Neural cell (in vitro differentiated cells): Measurements from ENCODE around the gene CFAP65. TPM values are rescaled to one million over a fixed set of nuclear protein-coding genes. Genes with fewer than 3 reads are reported as not detected.

ENCODE experiments used
- H2AFZ ChIP-seq: fragments of 200-600, 300-800 bp; sonication (generic), shearing (Covaris generic); 2 replicates; pipeline ENCODE4 v1.6.0; 2014; ENCODE audit warnings: low read depth, mild to moderate bottlenecking, antibody characterized with exemption, low read length, moderate library complexity
- H3F3A ChIP-seq: fragments of 200-600 bp; shearing (Covaris generic); 2 replicates; pipeline ENCODE4 v1.6.1; 2016; ENCODE audit warnings: mild to moderate bottlenecking, moderate library complexity, mixed read lengths, antibody characterized with exemption, low read length; ENCODE audit not compliant: insufficient read depth, poor library complexity, severe bottlenecking
- H3K27ac ChIP-seq: fragments of 200-600, 300-800 bp; sonication (generic), shearing (Covaris generic); 2 replicates; pipeline ENCODE4 v1.5.1; 2014; ENCODE audit warnings: mild to moderate bottlenecking, low read length, moderate library complexity
- H3K27me3 ChIP-seq: fragments of 300-800, 200-600 bp; sonication (generic), shearing (Covaris generic); 2 replicates; pipeline ENCODE4 v1.6.0; 2014; ENCODE audit warnings: mild to moderate bottlenecking, low read depth, low read length, moderate library complexity; ENCODE audit not compliant: insufficient read depth
- H3K36me3 ChIP-seq: fragments of 300-800, 200-600 bp; sonication (generic), shearing (Covaris generic); 2 replicates; pipeline ENCODE4 v1.5.1; 2014; ENCODE audit warnings: mild to moderate bottlenecking, antibody characterized with exemption, low read length, moderate library complexity; ENCODE audit not compliant: insufficient read depth
- H3K4me2 ChIP-seq: fragments of 300-800, 200-600 bp; sonication (generic), shearing (Covaris generic); 2 replicates; pipeline ENCODE4 v1.6.0; 2014; ENCODE audit warnings: mild to moderate bottlenecking, low read length
- H3K4me3 ChIP-seq: fragments of 300-800, 200-600 bp; sonication (generic), shearing (Covaris generic); 2 replicates; pipeline ENCODE4 v1.5.1; 2014; ENCODE audit warnings: mild to moderate bottlenecking, low read length, moderate library complexity
- H3K79me2 ChIP-seq: fragments of 200-600 bp; shearing (Covaris generic); replicated peaks from 2 replicates; pipeline ENCODE4 v1.6.0; 2014; ENCODE audit warnings: mild to moderate bottlenecking, low read length, moderate library complexity; ENCODE audit not compliant: insufficient read depth
- H3K9ac ChIP-seq: fragments of 300-800, 200-600 bp; sonication (generic), shearing (Covaris generic); 2 replicates; pipeline ENCODE4 v1.6.1; 2016; ENCODE audit warnings: mild to moderate bottlenecking, low read length, mixed read lengths
- H3K9me2 ChIP-seq: fragments of 200-600 bp; shearing (Covaris generic); 2 replicates; pipeline ENCODE4 v1.6.1; 2016; ENCODE audit warnings: mild to moderate bottlenecking, low read length, mixed read lengths; ENCODE audit not compliant: insufficient read depth
- H3K9me3 ChIP-seq: fragments of 200-600, 300-800 bp; sonication (generic), shearing (Covaris generic); 2 replicates; pipeline ENCODE4 v1.6.1; 2016; ENCODE audit warnings: mild to moderate bottlenecking, mixed run types, low read length, moderate library complexity, mixed read lengths
- H4K20me1 ChIP-seq: fragments of 200-600 bp; shearing (Covaris generic); 2 replicates; pipeline ENCODE4 v1.6.1; 2016; ENCODE audit warnings: mild to moderate bottlenecking, mixed run types; ENCODE audit not compliant: insufficient read depth
- EP300 ChIP-seq: fragments of 450-650 bp; conservative IDR thresholded peaks from 2 replicates; pipeline ENCODE4 v1.6.1; 2014; ENCODE audit warnings: antibody characterized with exemption, mild to moderate bottlenecking, moderate library complexity; ENCODE audit not compliant: poor library complexity, severe bottlenecking
- EZH2 ChIP-seq: fragments of 200-600, 300-800 bp; shearing (Covaris generic), sonication (generic); IDR thresholded peaks from 2 replicates; pipeline ENCODE4 v1.6.1; 2014; ENCODE audit warnings: antibody characterized with exemption, low read length, borderline replicate concordance, mild to moderate bottlenecking; ENCODE audit not compliant: insufficient read depth, poor library complexity, severe bottlenecking
- MXI1 ChIP-seq: fragments of 450-650 bp; conservative IDR thresholded peaks from 2 replicates; pipeline ENCODE4 v1.6.1; 2014; ENCODE audit warnings: antibody characterized with exemption, mild to moderate bottlenecking; ENCODE audit not compliant: poor library complexity, severe bottlenecking
- POLR2AphosphoS5 ChIP-seq: IDR thresholded peaks from 2 replicates; pipeline ENCODE4 v1.6.1; 2012
- RAD21 ChIP-seq: fragments of 450-650 bp; conservative IDR thresholded peaks from 2 replicates; pipeline ENCODE4 v1.6.1; 2014; ENCODE audit warnings: antibody characterized with exemption, mild to moderate bottlenecking, moderate library complexity
- SMC3 ChIP-seq: fragments of 450-650 bp; conservative IDR thresholded peaks from 2 replicates; pipeline ENCODE4 v1.6.1; 2014; ENCODE audit warnings: antibody characterized with exemption, mild to moderate bottlenecking, moderate library complexity; ENCODE audit not compliant: poor library complexity
- TAF1 ChIP-seq: IDR thresholded peaks from 2 replicates; pipeline ENCODE4 v1.6.1; 2012; ENCODE audit warnings: low read depth
- polyA plus RNA-seq: library from polyadenylated mRNA; depleted of rRNA; stranded (reverse); fragments of >200 nt; gene quantifications from 2 replicates; pipeline ENCODE4 v1.2.3, GENCODE V29; 2014
- TF ChIP-seq, protein P1 (sequence below): IDR thresholded peaks from 2 replicates; pipeline ENCODE4 v1.6.1; 2012; ENCODE audit warnings: borderline replicate concordance
- TF ChIP-seq, protein P2 (sequence below): fragments of 450-650 bp; IDR thresholded peaks from 2 replicates; pipeline ENCODE4 v1.5.1; 2014; ENCODE audit warnings: antibody characterized with exemption, mild to moderate bottlenecking, moderate library complexity; ENCODE audit not compliant: poor library complexity, severe bottlenecking

The CFAP65 gene
- polyA plus RNA-seq, 1 donor from 2014 or later = 1.1 TPM

DNA sequence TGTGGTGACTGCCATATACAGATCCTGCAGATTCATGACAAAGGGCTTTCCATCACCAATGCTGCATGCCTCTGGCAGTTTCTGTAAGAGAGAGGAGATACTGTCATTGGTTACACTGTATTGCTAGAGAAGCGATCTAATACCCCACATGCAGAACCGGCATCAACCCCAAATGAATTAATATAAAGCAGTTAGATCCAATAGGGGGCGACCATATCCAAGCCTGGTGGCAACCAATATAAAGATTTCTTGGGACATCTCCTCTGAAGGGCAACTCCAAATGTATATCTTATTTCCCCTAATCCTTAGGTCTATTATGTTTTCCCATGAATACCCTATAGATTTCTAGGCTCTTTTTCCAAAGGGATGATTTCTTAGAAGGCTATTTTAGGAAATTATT is 36.8 kb upstream of the CFAP65 start:
- TF ChIP-seq EZH2 (no peak), RAD21 (no peak), TAF1 (no peak), SMC3 (no peak), EP300 (no peak), POLR2AphosphoS5 (no peak), MXI1 (no peak)
- TF ChIP-seq, protein P1, sequence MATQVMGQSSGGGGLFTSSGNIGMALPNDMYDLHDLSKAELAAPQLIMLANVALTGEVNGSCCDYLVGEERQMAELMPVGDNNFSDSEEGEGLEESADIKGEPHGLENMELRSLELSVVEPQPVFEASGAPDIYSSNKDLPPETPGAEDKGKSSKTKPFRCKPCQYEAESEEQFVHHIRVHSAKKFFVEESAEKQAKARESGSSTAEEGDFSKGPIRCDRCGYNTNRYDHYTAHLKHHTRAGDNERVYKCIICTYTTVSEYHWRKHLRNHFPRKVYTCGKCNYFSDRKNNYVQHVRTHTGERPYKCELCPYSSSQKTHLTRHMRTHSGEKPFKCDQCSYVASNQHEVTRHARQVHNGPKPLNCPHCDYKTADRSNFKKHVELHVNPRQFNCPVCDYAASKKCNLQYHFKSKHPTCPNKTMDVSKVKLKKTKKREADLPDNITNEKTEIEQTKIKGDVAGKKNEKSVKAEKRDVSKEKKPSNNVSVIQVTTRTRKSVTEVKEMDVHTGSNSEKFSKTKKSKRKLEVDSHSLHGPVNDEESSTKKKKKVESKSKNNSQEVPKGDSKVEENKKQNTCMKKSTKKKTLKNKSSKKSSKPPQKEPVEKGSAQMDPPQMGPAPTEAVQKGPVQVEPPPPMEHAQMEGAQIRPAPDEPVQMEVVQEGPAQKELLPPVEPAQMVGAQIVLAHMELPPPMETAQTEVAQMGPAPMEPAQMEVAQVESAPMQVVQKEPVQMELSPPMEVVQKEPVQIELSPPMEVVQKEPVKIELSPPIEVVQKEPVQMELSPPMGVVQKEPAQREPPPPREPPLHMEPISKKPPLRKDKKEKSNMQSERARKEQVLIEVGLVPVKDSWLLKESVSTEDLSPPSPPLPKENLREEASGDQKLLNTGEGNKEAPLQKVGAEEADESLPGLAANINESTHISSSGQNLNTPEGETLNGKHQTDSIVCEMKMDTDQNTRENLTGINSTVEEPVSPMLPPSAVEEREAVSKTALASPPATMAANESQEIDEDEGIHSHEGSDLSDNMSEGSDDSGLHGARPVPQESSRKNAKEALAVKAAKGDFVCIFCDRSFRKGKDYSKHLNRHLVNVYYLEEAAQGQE = no peak
- TF ChIP-seq, protein P2, sequence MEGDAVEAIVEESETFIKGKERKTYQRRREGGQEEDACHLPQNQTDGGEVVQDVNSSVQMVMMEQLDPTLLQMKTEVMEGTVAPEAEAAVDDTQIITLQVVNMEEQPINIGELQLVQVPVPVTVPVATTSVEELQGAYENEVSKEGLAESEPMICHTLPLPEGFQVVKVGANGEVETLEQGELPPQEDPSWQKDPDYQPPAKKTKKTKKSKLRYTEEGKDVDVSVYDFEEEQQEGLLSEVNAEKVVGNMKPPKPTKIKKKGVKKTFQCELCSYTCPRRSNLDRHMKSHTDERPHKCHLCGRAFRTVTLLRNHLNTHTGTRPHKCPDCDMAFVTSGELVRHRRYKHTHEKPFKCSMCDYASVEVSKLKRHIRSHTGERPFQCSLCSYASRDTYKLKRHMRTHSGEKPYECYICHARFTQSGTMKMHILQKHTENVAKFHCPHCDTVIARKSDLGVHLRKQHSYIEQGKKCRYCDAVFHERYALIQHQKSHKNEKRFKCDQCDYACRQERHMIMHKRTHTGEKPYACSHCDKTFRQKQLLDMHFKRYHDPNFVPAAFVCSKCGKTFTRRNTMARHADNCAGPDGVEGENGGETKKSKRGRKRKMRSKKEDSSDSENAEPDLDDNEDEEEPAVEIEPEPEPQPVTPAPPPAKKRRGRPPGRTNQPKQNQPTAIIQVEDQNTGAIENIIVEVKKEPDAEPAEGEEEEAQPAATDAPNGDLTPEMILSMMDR = no peak
- H3K4me2 ChIP-seq = no peak overlapping the region

DNA sequence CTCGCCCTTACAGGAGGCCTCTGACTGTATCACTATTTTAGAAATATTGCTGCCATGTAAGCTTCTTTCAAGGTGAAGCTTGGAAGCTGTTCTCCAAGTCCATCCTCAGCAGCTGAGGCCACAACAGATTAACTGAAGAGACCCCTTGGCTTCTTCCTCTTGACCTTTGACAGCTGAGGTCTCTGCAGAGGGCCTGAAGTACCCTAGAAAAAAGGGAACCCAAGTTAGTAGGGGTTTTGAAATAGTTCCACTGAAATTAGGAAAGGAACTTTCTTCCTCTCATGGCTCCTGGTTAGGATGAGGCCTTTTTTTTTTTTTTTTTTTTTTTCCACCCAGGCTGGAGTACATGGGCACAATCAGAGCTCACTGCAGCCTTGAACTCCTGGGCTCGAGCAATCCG is 34.9 kb upstream of the CFAP65 start:
- Histone ChIP-seq H3K9me3 (no peaks in the 10 kb centered on the region), H3K79me2 (no peaks in the 10 kb centered on the region), H4K20me1 (no peaks in the 10 kb centered on the region), H3K27ac (no peak overlapping the region), H3K9ac (no peak overlapping the region), H3K4me3 (no peak overlapping the region), H3K9me2 (no peaks in the 10 kb centered on the region), H3K36me3 (no peaks in the 10 kb centered on the region), H3K27me3 (no peaks in the 10 kb centered on the region), H3K4me2 (no peak overlapping the region), H2AFZ (no peak overlapping the region), H3F3A (no peaks in the 10 kb centered on the region)
- TF ChIP-seq, protein P1 = no peak
- TF ChIP-seq SMC3 (no peak), EP300 (no peak), MXI1 (no peak), TAF1 (no peak)

More for the DNA sequence above, 36.8 kb upstream of the CFAP65 start:
- Histone ChIP-seq H2AFZ (no peak overlapping the region), H3F3A (no peaks in the 10 kb centered on the region), H4K20me1 (no peaks in the 10 kb centered on the region), H3K27me3 (no peaks in the 10 kb centered on the region), H3K4me3 (no peak overlapping the region), H3K9ac (no peak overlapping the region), H3K36me3 (no peaks in the 10 kb centered on the region), H3K9me2 (no peaks in the 10 kb centered on the region), H3K9me3 (no peaks in the 10 kb centered on the region), H3K79me2 (no peaks in the 10 kb centered on the region), H3K27ac (no peak overlapping the region)
